GM18867 (cell line): ENCODE results near the gene SETD1A.
A peak's percentile ranks its signal among the peaks of the same experiment; 100 is the strongest.

Experiments
- ATAC-seq: cut with Tn5 transposase; IDR thresholded peaks from one replicate; pipeline ENCODE4 v1.9.1; 2021; ENCODE audit warnings: mild to moderate bottlenecking, moderate library complexity; ENCODE audit not compliant: unreplicated experiment

The SETD1A gene

DNA sequence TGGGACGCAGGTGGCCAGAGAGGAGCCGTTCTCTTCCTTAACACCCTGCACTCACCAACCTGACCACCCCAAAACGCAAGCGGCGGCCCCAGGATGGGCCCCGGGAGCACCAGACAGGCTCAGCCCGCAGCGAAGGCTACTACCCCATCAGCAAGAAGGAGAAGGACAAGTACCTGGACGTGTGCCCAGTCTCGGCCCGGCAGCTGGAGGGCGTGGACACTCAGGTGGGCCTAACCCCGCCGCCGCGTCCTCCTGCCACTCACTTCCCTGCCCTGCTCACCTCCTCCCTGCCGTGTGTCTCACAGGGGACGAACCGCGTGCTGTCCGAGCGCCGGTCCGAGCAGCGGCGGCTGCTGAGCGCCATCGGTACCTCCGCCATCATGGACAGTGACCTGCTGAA, 22.9 kb downstream of the SETD1A start:
- ATAC-seq, result no peak

DNA sequence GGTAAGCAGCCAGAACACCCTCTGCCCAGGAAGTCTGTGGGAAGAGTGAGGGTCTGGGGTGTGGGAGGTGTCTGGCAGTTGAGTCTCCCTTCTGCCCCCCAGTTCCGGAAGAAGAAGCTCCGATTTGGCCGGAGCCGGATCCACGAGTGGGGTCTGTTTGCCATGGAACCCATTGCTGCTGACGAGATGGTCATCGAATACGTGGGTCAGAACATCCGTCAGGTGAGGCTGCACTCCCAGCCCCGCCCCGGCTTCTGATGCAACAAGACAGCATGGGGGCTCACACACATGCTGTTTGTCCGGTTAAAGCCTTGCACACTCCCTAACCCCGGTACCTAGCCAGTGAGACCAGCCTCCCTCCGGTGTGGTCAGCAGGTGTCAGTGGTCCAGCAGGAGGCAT, 23.4 kb downstream of the SETD1A start:
- no peak for ATAC-seq

DNA sequence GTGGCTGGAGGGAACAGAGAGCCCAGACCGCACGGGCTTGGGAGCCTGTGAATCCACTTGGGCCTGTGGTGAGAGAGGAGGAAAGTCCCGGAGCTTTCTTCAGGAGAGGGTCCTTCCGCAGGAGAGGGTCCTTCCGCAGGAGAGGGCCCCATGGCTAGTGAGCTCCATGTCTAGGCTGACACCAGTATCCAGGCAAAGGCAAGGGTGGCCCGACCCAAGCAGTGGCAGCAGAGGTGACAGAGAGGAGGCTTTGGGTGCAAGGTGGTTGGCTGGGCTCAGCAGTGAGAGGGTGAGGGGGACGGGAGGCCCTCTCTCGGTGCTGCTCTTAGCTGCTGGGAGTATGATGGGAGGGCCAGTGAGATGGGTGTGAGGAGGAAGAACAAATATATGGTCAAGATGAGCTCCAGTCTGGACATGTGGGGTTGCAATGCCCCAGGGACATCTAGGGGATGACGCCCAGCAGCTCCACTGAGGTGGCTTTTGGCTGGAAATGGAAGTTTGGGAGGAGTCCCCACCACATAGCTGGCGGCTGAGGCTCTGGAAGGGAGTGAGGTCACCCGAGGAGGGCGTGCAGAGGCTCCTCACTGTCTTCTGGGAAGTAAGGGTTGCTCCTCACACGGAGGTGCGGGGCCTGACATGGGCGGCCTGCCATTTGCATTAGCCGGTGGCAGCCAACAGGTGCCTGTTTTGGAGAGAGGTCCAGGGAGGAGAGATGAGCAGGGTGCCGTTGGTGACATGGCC, 25.2 kb downstream of the SETD1A start:
- ATAC-seq, result no peak

DNA sequence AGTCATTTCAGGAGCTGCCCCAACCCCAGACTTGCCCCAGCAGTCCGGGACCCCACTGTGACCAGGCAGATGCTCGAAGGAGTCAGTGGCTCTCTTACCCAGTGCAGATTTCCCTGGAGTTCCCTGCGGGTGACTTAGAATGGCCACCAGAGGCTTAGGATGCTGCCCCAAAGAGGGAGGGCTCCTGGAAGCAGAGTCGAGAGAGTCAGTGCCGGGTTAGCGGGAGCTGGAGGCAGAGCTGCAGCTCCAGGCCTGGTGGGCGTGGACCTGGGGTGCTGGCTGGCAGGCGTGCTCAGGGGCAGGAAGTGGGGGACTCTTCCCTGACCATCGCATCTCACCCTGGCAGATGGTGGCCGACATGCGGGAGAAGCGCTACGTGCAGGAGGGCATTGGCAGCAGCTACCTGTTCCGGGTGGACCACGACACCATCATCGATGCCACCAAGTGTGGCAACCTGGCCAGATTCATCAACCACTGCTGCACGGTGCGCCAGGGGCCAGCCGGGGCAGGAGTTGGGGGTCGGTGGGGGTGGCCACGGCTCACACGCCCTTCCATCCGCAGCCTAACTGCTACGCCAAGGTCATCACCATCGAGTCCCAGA, 25.8 kb downstream of the SETD1A start:
- no peak for ATAC-seq

DNA sequence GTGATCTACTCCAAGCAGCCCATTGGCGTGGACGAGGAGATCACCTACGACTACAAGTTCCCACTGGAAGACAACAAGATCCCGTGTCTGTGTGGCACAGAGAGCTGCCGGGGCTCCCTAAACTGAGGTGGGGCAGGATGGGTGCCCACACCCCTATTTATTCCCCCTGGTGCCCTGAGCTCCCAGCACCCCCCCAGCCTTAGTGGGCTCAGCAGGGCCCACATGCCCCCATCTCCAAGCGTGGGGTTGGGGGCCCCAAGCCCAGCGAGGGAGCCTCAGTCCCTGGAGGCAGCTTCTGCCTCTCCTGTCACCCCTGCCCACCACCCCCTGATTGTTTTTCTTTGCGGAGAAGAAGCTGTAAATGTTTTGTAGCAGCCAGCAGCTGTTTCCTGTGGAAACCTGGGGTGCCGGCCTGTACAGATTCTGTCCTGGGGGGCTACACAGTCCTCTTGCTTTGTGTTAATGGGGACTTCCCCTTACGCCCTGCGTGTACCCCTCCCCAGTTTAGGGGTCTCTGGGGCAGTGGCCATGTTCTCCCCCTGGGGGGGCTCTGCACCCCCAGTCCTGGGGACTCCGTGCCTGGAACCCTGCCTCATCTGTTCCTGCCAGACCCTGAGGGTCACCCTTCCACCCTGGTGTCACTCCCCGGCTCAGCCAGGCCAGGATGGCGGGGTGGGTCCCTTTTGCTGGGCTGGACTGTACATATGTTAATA, 26.5 kb downstream of the SETD1A start:
- no peak for ATAC-seq

DNA sequence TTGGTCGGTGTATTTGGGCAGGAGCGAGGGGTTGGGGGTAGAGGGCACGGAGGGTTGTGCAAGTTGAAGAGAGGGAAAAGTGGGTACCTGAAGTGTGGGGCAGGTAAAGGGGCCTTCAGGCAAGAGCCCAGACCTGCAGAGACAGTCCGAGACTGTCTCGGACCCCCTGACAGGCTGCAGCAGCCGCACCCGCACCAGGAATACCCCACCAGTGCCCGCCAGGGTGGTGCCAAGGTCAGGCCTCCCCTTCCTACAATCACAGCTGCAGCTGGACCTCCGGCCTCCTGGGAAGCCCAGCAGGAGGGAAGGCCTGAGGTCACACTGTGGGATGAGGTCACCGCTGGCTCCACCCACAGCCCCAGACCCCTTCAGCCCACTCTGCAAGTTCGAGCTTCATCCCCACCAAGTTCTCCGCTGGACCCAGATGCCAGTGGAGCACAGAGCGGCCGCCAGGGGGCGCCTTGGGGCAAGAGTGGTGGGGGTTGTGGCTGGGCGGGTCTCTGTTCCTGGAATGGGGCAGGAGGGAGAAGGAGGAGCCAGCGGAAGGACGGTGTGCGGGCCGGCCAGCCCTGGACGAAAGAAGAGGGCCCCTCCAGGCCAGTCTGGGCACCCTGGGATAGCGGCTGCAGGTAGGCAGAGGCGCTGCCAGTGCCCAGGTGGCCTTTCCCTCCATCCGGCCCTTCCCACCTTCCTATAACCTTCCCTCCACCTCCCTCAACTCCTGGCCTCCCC, 27.3 kb downstream of the SETD1A start, which contains the start of gene HSD3B7:
Gene HSD3B7 (plus strand): TSS at position 539 of the 732 bp plus-strand sequence. CDS start 452 bp downstream, outside the sequence.
- ATAC-seq, result no peak

DNA sequence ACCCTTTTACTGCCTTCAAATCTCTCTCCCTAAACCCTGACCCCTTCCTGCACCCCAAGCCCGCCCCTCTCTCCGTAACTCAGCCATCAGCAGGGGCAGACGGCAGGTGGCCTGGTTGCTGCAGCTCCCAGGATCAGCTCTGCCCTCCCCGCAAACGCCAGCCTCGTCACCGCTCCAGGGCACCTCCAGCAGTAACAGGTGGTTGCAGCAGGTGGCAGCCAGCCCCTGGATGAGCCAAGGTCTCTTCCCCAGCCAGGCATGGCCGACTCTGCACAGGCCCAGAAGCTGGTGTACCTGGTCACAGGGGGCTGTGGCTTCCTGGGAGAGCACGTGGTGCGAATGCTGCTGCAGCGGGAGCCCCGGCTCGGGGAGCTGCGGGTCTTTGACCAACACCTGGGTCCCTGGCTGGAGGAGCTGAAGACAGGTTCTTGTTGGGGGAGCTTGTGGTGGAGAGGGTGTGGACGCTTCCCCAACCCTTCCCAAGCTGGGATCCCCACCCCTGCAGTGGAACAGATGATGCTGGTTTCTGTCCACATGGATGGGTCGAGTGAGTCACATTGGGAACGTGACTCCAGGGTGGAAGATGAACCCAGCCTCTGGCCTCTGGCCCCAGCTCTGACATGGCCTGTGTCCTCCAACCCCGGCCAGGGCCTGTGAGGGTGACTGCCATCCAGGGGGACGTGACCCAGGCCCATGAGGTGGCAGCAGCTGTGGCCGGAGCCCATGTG, 28.0 kb downstream of the SETD1A start:
- no peak for ATAC-seq

DNA sequence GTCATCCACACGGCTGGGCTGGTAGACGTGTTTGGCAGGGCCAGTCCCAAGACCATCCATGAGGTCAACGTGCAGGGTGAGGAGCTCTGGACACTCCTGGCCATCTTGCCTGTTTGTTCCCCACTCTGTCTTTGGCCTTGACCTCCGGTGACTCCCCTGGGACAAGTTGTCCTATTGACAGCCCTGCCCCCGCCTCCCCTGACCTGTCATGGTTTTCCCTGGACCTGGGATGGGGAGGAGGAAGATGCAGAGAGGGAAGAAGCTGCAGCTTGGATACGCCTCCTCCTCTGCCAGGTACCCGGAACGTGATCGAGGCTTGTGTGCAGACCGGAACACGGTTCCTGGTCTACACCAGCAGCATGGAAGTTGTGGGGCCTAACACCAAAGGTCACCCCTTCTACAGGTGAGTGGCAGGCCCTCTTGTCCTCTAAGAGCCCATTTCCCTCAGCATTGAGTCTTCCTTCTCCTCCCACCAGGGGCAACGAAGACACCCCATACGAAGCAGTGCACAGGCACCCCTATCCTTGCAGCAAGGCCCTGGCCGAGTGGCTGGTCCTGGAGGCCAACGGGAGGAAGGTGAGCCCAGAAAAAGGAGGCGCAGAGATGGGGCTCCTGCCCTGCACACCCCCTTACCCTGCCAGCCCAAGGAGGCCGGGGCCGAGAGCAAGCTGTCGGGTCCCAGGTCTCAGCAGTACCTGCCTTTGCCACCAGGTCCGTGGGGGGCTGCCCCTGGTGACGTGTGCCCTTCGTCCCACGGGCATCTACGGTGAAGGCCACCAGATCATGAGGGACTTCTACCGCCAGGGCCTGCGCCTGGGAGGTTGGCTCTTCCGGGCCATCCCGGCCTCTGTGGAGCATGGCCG, 28.8 kb downstream of the SETD1A start:
- no peak for ATAC-seq

DNA sequence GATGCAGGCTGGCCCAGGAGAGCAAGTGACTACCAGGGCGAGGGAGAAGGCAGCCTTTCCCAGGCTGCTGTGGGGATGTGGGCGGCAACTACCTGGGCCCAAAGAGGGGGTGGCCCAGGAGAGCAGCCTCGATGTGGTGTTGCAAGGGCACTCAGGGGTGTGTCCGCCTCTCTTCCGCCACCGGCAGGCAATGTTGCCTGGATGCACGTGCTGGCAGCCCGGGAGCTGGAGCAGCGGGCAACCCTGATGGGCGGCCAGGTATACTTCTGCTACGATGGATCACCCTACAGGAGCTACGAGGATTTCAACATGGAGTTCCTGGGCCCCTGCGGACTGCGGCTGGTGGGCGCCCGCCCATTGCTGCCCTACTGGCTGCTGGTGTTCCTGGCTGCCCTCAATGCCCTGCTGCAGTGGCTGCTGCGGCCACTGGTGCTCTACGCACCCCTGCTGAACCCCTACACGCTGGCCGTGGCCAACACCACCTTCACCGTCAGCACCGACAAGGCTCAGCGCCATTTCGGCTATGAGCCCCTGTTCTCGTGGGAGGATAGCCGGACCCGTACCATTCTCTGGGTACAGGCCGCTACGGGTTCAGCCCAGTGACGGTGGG, 30.1 kb downstream of the SETD1A start:
- no peak for ATAC-seq

DNA sequence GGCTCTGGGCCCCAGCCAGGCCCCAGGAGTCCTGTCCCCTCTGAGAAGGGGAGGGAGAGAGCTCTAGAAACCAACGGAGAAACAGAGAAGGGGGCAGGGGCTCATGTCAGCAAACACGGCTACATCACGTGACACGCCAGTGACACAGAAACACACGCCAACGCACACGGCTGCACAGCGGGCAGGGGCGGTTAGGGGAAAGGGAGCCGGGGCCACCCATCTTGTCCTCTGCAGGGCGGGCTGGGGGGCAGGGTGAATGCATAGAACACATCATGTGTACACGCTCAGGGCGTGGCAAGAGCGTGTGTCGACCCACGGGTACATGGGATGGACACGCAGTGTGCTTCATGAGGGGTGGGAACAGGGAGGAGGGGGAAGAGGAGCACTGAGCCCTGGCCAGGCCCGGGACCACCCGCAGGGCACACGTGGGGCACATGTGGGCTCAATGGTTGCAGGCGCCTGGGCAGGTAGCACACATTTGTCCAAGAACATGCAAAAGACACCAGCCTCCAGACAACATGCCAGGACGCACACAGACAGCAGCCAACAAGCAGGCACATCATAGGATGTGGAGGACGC, 32.0 kb downstream of the SETD1A start:
- no peak for ATAC-seq

DNA sequence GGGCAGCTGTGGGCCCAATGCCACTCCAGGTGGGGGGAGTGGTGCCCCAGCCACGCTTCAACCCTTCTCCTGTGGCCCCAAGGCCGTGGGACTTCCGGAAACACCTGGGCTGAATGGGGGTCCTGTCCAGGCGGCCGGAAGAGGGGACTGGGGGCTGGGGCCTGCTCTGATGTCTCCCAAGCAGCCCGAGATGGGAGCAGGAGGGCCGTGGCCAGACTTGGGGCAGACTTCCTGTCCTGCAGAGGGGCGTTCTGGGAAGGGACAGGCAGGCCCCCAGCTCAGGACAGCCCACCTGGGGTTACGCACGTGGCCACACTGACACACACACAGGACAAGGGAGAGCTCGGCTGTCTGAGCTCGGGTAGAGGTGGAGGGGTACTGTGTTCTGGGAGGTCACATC, 32.6 kb downstream of the SETD1A start:
- ATAC-seq, result no peak

DNA sequence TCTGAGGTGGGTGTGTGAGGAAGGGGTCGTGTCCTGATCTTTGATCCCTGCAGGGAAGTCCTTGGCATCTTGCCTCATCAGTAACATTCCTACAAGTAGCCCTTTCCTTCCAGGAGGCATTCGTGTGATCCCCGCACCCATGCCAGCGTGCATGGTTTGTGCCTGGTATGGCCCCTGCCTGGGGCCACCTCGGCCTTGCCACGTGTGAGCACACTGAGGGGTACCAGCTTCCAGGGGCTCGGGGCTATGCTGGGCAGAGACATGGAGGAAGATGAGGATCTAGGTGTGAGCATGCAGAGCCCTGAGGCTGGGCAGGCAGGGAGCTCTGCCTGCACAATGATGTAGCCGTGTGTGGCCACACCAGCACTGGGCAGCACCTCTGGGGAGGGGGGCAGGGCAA, 33.5 kb downstream of the SETD1A start:
- no peak for ATAC-seq

DNA sequence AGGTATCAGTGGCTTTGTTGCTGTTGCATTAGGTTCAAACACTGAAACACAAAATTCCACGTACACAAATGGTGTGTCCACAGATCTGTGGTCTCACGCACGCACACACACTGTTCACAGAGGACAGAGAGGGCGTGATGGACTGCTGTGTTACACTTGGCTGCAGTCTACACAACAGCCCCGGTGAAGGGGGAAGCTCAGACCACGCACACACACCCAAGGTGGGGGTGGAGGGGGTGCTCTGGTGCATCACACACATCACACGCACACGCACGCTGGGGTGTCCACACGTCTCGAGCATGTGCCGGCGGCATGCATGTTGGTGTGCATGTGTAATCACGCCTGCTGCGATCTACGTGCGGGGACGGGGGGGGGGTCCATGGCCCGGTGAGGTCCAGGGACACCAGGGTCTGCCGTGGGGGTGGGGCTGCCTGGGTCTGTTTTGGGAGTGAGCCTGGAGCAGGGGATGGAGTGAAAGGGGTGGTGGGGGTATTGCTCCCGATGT, 34.8 kb downstream of the SETD1A start:
- no peak for ATAC-seq

DNA sequence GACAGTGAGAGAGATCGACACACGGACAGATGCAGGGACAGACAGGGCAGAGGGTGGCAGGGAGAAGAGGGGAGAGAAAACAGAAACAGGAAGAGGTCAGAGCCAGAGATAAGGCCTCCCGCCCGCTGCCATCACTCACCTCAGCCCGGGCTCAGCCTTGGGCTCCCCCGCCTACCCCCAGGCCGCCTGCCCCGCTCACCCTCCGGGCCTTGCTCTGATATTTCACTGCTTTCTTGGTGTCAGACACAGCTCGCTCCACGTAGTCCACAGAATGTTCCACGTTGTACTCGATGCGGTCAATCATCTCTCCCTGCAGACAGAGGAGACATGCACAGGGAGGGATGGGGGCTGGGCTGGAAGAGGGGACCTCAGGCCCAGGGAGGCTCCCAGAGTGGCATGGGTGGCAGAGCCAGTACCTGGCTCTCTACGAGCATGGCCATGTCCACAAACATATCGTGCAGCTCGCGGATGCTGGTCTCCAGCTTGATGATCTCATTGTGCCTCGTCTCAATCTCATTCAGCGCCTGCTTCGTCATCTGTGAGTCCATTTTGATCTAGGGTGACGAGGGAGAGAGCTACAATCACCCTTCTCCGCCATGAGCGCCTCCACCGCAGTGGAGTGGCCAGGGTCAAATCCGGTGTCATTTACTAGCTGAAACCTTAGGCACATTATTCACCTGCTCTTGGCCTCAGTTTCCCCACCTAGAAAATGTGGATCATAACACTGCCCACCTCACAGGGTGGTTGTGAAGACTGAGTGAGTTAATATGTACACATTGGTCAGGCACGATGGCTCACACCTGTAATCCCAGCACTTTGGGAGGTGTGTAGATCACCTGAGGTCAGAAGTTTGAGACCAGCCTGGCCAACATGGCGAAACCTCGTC, 35.6 kb downstream of the SETD1A start:
- ATAC-seq, result no peak

DNA sequence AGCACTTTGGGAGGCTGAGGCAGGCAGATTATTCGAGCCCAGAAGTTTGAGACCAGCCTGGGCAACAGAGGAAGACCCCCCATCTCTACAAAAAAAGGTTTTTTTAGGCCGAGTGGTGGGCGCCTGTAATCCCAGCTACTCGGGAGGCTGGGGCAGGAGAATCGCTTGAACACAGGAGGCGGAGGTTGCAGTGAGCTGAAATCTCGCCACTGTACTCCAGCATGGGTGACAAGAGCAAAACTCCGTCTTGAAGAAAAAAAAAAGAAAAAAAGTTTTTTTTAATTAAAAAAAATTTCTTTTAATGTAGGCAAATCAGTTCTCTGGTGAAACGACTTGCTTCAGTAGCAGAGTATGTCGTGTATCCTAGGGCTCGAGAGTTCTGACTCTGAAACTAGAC, 38.4 kb downstream of the SETD1A start:
- no peak for ATAC-seq

DNA sequence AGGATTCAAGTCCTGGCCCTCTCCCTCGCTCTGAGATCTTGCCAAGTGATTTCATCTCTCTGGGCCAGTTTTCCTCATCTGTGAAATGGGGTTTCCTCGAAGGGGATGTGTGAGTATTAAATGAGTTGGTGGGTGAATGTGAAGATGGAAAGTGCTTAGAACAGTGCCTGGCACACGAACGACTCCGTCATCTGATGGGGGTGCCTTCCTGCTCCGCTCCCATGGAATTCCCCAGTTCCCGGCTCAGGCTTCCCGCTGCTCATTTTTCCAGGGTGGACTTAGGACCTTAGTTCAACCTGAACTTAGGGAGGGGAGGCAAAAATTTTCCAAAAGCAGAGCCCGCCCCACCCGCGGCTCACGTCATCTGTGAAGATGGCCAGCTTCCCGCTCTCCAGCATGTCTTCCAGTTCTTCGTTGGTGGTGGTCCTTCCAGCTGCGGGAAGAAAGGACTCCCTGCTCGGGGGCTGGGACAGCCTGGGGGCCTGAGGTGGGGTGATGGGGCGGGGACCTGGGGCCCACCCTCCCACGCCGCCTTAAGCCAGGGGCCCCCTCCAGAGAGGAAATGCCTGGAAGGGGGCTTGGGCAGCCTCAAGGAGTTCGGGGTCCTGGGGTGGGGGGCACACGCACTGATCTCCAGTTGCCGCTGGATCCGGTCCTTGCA, 38.9 kb downstream of the SETD1A start:
- peak; percentile 3 for ATAC-seq

DNA sequence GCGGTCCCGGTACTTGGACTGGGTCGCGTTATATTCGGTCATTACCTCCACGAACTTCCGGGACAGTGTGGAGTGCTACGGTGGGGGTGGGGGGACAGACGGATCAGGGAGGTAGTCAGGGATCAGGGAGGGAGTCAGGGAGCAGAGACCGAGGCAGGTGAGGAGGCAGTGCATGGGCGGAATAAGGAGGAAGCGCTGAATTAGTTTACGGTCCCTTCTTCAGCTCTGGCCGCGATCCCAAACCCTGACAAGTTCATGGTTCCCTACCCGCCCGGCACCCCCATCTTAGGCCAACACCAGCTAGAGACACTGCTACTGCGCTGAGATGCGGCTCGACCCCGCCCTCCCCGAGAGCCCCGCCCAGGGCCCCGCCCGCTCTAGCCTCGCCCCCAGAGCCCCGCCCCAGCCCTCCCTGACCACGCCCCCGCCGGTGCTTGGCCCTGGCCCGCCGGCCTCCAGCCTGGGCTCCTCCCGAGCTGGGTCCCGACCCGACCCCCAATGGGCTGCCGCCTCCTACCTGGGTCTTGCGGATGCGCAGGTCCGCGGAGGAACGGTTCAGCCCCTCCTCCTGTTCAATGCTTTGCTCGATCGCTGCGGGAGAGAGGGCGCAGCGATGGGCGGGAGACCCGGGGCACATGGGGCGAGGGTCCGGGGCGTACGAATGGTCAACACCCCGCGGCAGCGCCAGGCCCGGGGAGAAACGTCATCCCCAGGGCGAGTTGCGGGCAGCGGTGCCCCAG, 39.6 kb downstream of the SETD1A start:
- ATAC-seq, result peak; percentile 70
